ENCODE data around the gene TXNRD2. TPM values are rescaled to one million over a fixed set of nuclear protein-coding genes. Genes with fewer than 3 reads are reported as not detected.

The TXNRD2 gene
- total RNA-seq, 1 experiment from 2014 or later, result 19.7 TPM

GRCh38 chr22:19846620-19847344 is 94.8 kb downstream of the TXNRD2 start:
- ChIA-PET RAD21 (ENCODE audit: low non-redundant PET in 1 of 2, low total read pairs in 2 of 2, uncharacterized antibody in 2 of 2, unreplicated experiment in 2 of 2) (no interaction called here), CTCF (no interaction called here), POLR2A (no interaction called here)
- intact Hi-C loops (cut with micrococcal nuclease), result no loop called here
- H3K27me3 ChIP-seq (ENCODE audit: insufficient read depth, low read length), result no peaks in the 10 kb centered on the region
- H3K36me3 ChIP-seq (ENCODE audit: control insufficient read depth in 1 of 2, insufficient read depth in 2 of 2, low read length in 2 of 2), result peaks cover 11 to 19% of the 10 kb centered on the region in 2 experiments; a peak in 3 of 4 replicates
- H2AFZ ChIP-seq (ENCODE audit: low read depth, low read length, poor library complexity, severe bottlenecking), result no peak overlapping the region
- peaks cover 3% of the 10 kb centered on the region; the same call in 1 of the 2 replicates for H4K20me1 ChIP-seq (ENCODE audit: insufficient read depth)
- H3K4me2 ChIP-seq (ENCODE audit: low read length), result no peak overlapping the region
- DNase-seq (ENCODE audit: low read depth, low spot score) (no peak), ATAC-seq (no peak)
- no peaks in the 10 kb centered on the region for H3K9me2 ChIP-seq (ENCODE audit: insufficient read depth)
- H3K79me2 ChIP-seq (ENCODE audit: insufficient read depth, low read length), result peaks cover 40% of the 10 kb centered on the region
- H3K4me3 ChIP-seq (replicated peaks in 1 of 2; ENCODE audit: low read depth in 1 of 2, low read length in 2 of 2), result no peak overlapping the region
- TF ChIP-seq CTCF (IDR thresholded peaks at IDR 0.05 in 2 of 3, conservative IDR thresholded peaks at IDR 0.05 in 1 of 3; ENCODE audit: borderline replicate concordance in 1 of 3, insufficient read depth in 1 of 3, low read depth in 2 of 3, low read length in 2 of 3) (no peak), RAD21 (IDR thresholded peaks at IDR 0.05; ENCODE audit: low read depth) (no peak), SP1 (IDR thresholded peaks at IDR 0.05; ENCODE audit: low read depth) (no peak), TCF7L2 (IDR thresholded peaks at IDR 0.05; ENCODE audit: borderline replicate concordance, extremely low read depth, insufficient read depth, insufficient read length) (no peak), POLR2AphosphoS5 (IDR thresholded peaks at IDR 0.05; ENCODE audit: low read depth, low read length) (no peak), CBX3 (IDR thresholded peaks at IDR 0.05; ENCODE audit: low read depth) (0 out of 2 replicates have a peak, but pooled peaks have one; percentile 16), YY1 (IDR thresholded peaks at IDR 0.05; ENCODE audit: extremely low read depth, insufficient replicate concordance, low read depth, low read length) (no peak), REST (IDR thresholded peaks at IDR 0.05; ENCODE audit: low read depth) (no peak)
- H3K9ac ChIP-seq (ENCODE audit: low read length), result no peak overlapping the region
- peaks cover 0 to 4% of the 10 kb centered on the region in 2 experiments; a peak in 1 of 4 replicates for H3K9me3 ChIP-seq (ENCODE audit: control insufficient read depth in 1 of 2, insufficient read depth in 1 of 2, low read depth in 1 of 2, low read length in 2 of 2)
- no TSS peak for BruUV-seq (replicated peaks)
- no peak overlapping the region for H3K27ac ChIP-seq (ENCODE audit: low read depth, low read length)
- H3K4me1 ChIP-seq (ENCODE audit: control insufficient read depth in 1 of 2, insufficient read depth in 2 of 2, low read length in 2 of 2), result peaks cover 40 to 42% of the 10 kb centered on the region in 2 experiments

Measured in HCT116 (cell line).